ENCODE measurements around the gene PPM1D. TPM values are rescaled to one million over a fixed set of nuclear protein-coding genes. Genes with fewer than 3 reads are reported as not detected.

The PPM1D gene
- total RNA-seq, 1 experiment from 2014 or later: 19.0 TPM

DNA sequence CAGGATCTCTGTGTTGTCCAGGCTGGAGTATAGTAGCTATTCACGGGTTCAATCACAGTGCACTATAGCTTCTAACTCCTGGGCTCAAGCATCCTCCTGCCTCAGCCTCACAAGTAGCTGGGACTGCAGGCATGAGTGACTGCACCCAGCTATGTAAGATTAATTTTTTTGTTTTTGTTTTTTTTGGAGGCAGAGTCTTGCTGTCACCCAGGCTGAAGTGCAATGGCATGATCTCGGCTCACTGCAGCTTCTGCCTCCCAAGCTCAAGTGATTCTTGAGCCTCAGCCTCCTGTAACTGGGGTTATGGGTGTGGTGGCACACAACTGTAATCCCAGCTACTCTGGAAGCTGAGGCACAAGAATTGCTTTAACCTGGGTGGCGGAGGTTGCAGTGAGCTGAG is 15.8 kb downstream of the PPM1D start:
- Mint-ChIP-seq H3K9me3 (peaks cover 0 to 4% of the 10 kb centered on the region in 2 experiments; a peak in 3 of 5 replicates), H3K36me3 (ENCODE audit: insufficient read depth in 1 of 3, low read depth in 3 of 3) (peaks cover 7 to 14% (median 10%) of the 10 kb centered on the region in 3 experiments), H3K27ac (no peak overlapping the region), H3K4me1 (no peaks in the 10 kb centered on the region), H3K4me3 (no peak overlapping the region), H3K27me3 (ENCODE audit: low read depth) (no peaks in the 10 kb centered on the region)
- H3K4ac ChIP-seq (ENCODE audit: low read depth, low read length): no peak overlapping the region
- no peak overlapping the region for H2BK15ac ChIP-seq (ENCODE audit: low read depth, low read length)
- no peak for DNase-seq
- H3K4me1 ChIP-seq (ENCODE audit: insufficient read depth, low read length): no peaks in the 10 kb centered on the region
- H3K18ac ChIP-seq (ENCODE audit: insufficient read length, low read depth, low read length): no peak overlapping the region
- H4K5ac ChIP-seq (ENCODE audit: insufficient read length, low read depth, low read length): no peak overlapping the region
- H2BK120ac ChIP-seq (ENCODE audit: low read depth, low read length, poor library complexity, severe bottlenecking): no peak overlapping the region
- H2BK5ac ChIP-seq (ENCODE audit: insufficient read length, low read length): no peak overlapping the region
- H2AFZ ChIP-seq (ENCODE audit: low read length): no peak overlapping the region
- no peak overlapping the region for H2AK5ac ChIP-seq (ENCODE audit: insufficient read length, low read length)
- peaks cover 15% of the 10 kb centered on the region; the same call in 1 of the 2 replicates for H3K79me2 ChIP-seq (ENCODE audit: insufficient read depth, low read length)
- H3K14ac ChIP-seq (ENCODE audit: insufficient read depth, low read length): no peak overlapping the region
- no peaks in the 10 kb centered on the region for H4K20me1 ChIP-seq (ENCODE audit: control insufficient read depth, insufficient read depth, insufficient read length)
- TF ChIP-seq CTCF (conservative IDR thresholded peaks at IDR 0.05): no peak
- no peak overlapping the region for H3T11ph ChIP-seq (ENCODE audit: low read length)
- H4K91ac ChIP-seq (ENCODE audit: insufficient read length, low read depth, low read length): no peak overlapping the region
- no peak overlapping the region for H2BK12ac ChIP-seq (ENCODE audit: insufficient read length, low read depth, low read length)
- H3K9ac ChIP-seq (ENCODE audit: extremely low read depth, insufficient read length, low read length): no peak overlapping the region
- H4K8ac ChIP-seq (replicated peaks; ENCODE audit: insufficient read length, low read depth, low read length): no peak overlapping the region
- H3K79me1 ChIP-seq (ENCODE audit: insufficient read depth, low read depth, low read length, poor library complexity, severe bottlenecking): peaks cover 9% of the 10 kb centered on the region
- H3K56ac ChIP-seq (ENCODE audit: insufficient read length, low read depth, low read length): no peak overlapping the region
- no peak overlapping the region for H3K4me2 ChIP-seq (ENCODE audit: insufficient read depth, insufficient read length, low read length)
- no peak overlapping the region for H2BK20ac ChIP-seq (ENCODE audit: low read depth, low read length, poor library complexity, severe bottlenecking)
- H3K9me3 ChIP-seq (ENCODE audit: control insufficient read depth, low read depth, low read length): no peaks in the 10 kb centered on the region
- no peaks in the 10 kb centered on the region for H3K27me3 ChIP-seq (ENCODE audit: insufficient read depth, low read length)
- no peak overlapping the region for H3K27ac ChIP-seq (ENCODE audit: insufficient read length, low read depth, low read length)
- H3K23me2 ChIP-seq (ENCODE audit: insufficient read length, low read depth, low read length, poor library complexity, severe bottlenecking): no peaks in the 10 kb centered on the region
- H3K23ac ChIP-seq (ENCODE audit: insufficient read length, low read depth, low read length): no peak overlapping the region
- WGBS (ENCODE audit: extremely low coverage, insufficient read length, low lambda C conversion rate): no CpG with 5 or more reads among the region's 3 CpGs
